Naive thymus-derived CD4-positive, alpha-beta T cell (primary cell): ENCODE results near the gene GSG1. TPM values are rescaled to one million over a fixed set of nuclear protein-coding genes. Genes with fewer than 3 reads are reported as not detected.

ENCODE experiments used
- ATAC-seq: fragments of 150-1000 bp; cut with Tn5 transposase; 2 replicates; pipeline ENCODE4 v1.10.0; 2021; ENCODE audit warnings: mild to moderate bottlenecking, moderate library complexity
- CTCF ChIA-PET: fragments of 350-600 bp; sonication (Branson Sonifier 250); formaldehyde crosslinking; loops from one replicate; lab custom pipeline; 2021; ENCODE audit warnings: antibody characterized with exemption; lab: Charles Lee
- POLR2A ChIA-PET: fragments of 350-600 bp; sonication (Branson Sonifier 250); formaldehyde crosslinking; loops from one replicate; lab custom pipeline; 2021; ENCODE audit warnings: antibody characterized with exemption, inconsistent platforms; lab: Charles Lee
- DNase-seq, 9 donors: peaks; one replicate each; pipeline versions ENCODE4 v3.0.0 to v3.0.0-alpha.2; 2020 to 2022; ENCODE audit warnings: mixed read lengths in 1 of 9
- H3K27ac ChIP-seq: one replicate; pipeline ENCODE4 v1.7.0; 2013; ENCODE audit warnings: mild to moderate bottlenecking, low read depth, low read length, moderate library complexity
- H3K27me3 ChIP-seq, 2 donors: one replicate each; pipeline ENCODE4 v1.7.0; 2013; ENCODE audit warnings: low read length in 2 of 2, mild to moderate bottlenecking in 2 of 2, moderate library complexity in 2 of 2; ENCODE audit not compliant: control insufficient read depth in 2 of 2, insufficient read depth in 2 of 2
- H3K36me3 ChIP-seq, 3 experiments: 1 replicate in 2 of 3; 2 replicates in 1 of 3; pipeline ENCODE4 v1.7.0; 2013; ENCODE audit warnings: low read length in 3 of 3, mild to moderate bottlenecking in 3 of 3, moderate library complexity in 1 of 3; ENCODE audit not compliant: insufficient read depth in 3 of 3, control insufficient read depth in 2 of 3
- H3K4me1 ChIP-seq, 2 donors: one replicate each; pipeline ENCODE4 v1.7.0; 2013; ENCODE audit warnings: low read length in 2 of 2, mild to moderate bottlenecking in 2 of 2, moderate library complexity in 1 of 2; ENCODE audit not compliant: control insufficient read depth in 2 of 2, insufficient read depth in 2 of 2
- H3K4me3 ChIP-seq: 2 replicates; pipeline ENCODE4 v1.7.0; 2013; ENCODE audit warnings: mild to moderate bottlenecking, low read length
- H3K9me3 ChIP-seq, 3 experiments: 1 replicate in 2 of 3; 2 replicates in 1 of 3; pipeline ENCODE4 v1.7.0; 2013; ENCODE audit warnings: low read length in 3 of 3; ENCODE audit not compliant: control insufficient read depth in 2 of 3
- H3K27ac Mint-ChIP-seq, 9 donors: one replicate each; pipeline ENCODE4 v1.8.0; 2020 to 2022; ENCODE audit warnings: mixed read lengths in 9 of 9, mild to moderate bottlenecking in 8 of 9, moderate library complexity in 5 of 9, inconsistent platforms in 2 of 9
- H3K27me3 Mint-ChIP-seq, 5 donors: one replicate each; pipeline ENCODE4 v1.8.0; 2021 to 2022; ENCODE audit warnings: mixed read lengths in 5 of 5, mild to moderate bottlenecking in 1 of 5
- H3K36me3 Mint-ChIP-seq, 5 donors: one replicate each; pipeline ENCODE4 v1.8.0; 2020 to 2022; ENCODE audit warnings: mixed read lengths in 5 of 5, mild to moderate bottlenecking in 3 of 5, inconsistent platforms in 1 of 5
- H3K4me1 Mint-ChIP-seq, 7 donors: one replicate each; pipeline ENCODE4 v1.8.0; 2020 to 2022; ENCODE audit warnings: mixed read lengths in 7 of 7, mild to moderate bottlenecking in 3 of 7, inconsistent platforms in 1 of 7
- H3K4me3 Mint-ChIP-seq, 10 donors: one replicate each; pipeline ENCODE4 v1.8.0; 2020 to 2022; ENCODE audit warnings: mild to moderate bottlenecking in 10 of 10, mixed read lengths in 10 of 10, moderate library complexity in 6 of 10, inconsistent platforms in 2 of 10
- H3K9me3 Mint-ChIP-seq, 11 donors: one replicate each; pipeline ENCODE4 v1.8.0; 2020 to 2022; ENCODE audit warnings: mixed read lengths in 11 of 11, mild to moderate bottlenecking in 4 of 11, inconsistent platforms in 1 of 11, moderate library complexity in 1 of 11
- intact Hi-C, 2 donors: fragments of 100-400 bp; cut with micrococcal nuclease; formaldehyde crosslinking; loops; one replicate each; pipeline ENCODE4 v1.15.1; 2023
- polyA plus RNA-seq, 2 donors: library from polyadenylated mRNA; unstranded; fragments of 300-500 nt; fragmentation: Illumina TruSeq; gene quantifications; one replicate each; pipeline ENCODE4 v1.2.3, GENCODE V29; 2021
- total RNA-seq, 6 experiments: library from RNA in 5 of 6; stranded (reverse) in 5 of 6; gene quantifications; 1 replicate in 5 of 6; 2 replicates in 1 of 6; pipeline ENCODE4 v1.2.3 and lab custom pipeline; 2021 to 2026

The GSG1 gene
- total RNA-seq: not detected
- polyA plus RNA-seq: not detected
- total RNA-seq (lab: John Stamatoyannopoulos, UW): not detected

- Histone ChIP-seq H3K9me3 (no peaks in the 10 kb centered on the region), H3K4me1 (peaks cover 6 to 26% of the 10 kb centered on the region in 2 donors), H3K27me3 (no peaks in the 10 kb centered on the region), H3K4me3 (no peak within 1 kb of the TSS), H3K27ac (peak within 1 kb of the TSS; percentile 92), H3K36me3 (no peaks in the 10 kb centered on the region)
- ChIA-PET CTCF (interaction anchor here (8.6 kb wide), 1 partner anchor 107 kb away, joined by 125 read pairs; no protein-coding TSS in a partner anchor), POLR2A (interaction anchor here (0.8 to 1.2 kb wide), 2 partner anchors 57 to 105 kb away, joined by 3 read pairs; no protein-coding TSS in a partner anchor)
- Mint-ChIP-seq H3K4me3 (peak within 1 kb of the TSS in 8 of 10 donors; percentile 0 to 85 (median 83)), H3K36me3 (peaks cover 0 to 2% (median 0%) of the 10 kb centered on the region in 5 donors), H3K27me3 (peaks cover 0 to 15% (median 0%) of the 10 kb centered on the region in 5 donors), H3K9me3 (peaks cover 0 to 4% (median 0%) of the 10 kb centered on the region in 11 donors), H3K4me1 (peaks cover 18 to 38% (median 35%) of the 10 kb centered on the region in 7 donors), H3K27ac (peak within 1 kb of the TSS; percentile 85 to 98 (median 94))
- DNase-seq (no peak), ATAC-seq (no peak)
- intact Hi-C loops: loop anchor here (5.0 to 10.0 kb wide), 10 partner anchors 39 to 1699 kb away; partner anchors contain the start of genes APOLD1 (in 1 of the 2), ATF7IP (in 1 of the 2), BORCS5 (in 1 of the 2) and C12orf60 (in 1 of the 2)
These were observed at the start of gene GSG1 for GRCh38 chr12:13103391-13104033. GSG1 (minus strand) TSS chr12:13103667; CDS start chr12:13103512, 155 bp downstream.

GRCh38 chr12:13153180-13153579, 49.7 kb upstream of the GSG1 start:
- DNase-seq: no peak
- Mint-ChIP-seq H3K4me1 (peaks cover 0 to 2% (median 0%) of the 10 kb centered on the region in 7 donors), H3K4me3 (no peak overlapping the region), H3K9me3 (peaks cover 0 to 4% (median 0%) of the 10 kb centered on the region in 11 donors), H3K27ac (no peak overlapping the region), H3K27me3 (peaks cover 0 to 41% (median 0%) of the 10 kb centered on the region in 5 donors), H3K36me3 (no peaks in the 10 kb centered on the region)
- CTCF ChIA-PET: no interaction called here
- no peaks in the 10 kb centered on the region for H3K4me1 ChIP-seq
- H3K27ac ChIP-seq: no peak overlapping the region
- H3K27me3 ChIP-seq: no peaks in the 10 kb centered on the region
- H3K36me3 ChIP-seq: no peaks in the 10 kb centered on the region
- ATAC-seq: no peak
- H3K9me3 ChIP-seq: no peaks in the 10 kb centered on the region
- intact Hi-C loops: no loop called here
- POLR2A ChIA-PET: no interaction called here
- no peak overlapping the region for H3K4me3 ChIP-seq

GRCh38 chr12:13152756-13153155, 49.3 kb upstream of the GSG1 start:
- intact Hi-C loops: no loop called here
- Mint-ChIP-seq H3K27ac (no peak overlapping the region), H3K4me3 (no peak overlapping the region), H3K27me3 (peaks cover 0 to 38% (median 0%) of the 10 kb centered on the region in 5 donors), H3K9me3 (peaks cover 0 to 4% (median 0%) of the 10 kb centered on the region in 11 donors), H3K4me1 (peaks cover 0 to 2% (median 0%) of the 10 kb centered on the region in 7 donors), H3K36me3 (no peaks in the 10 kb centered on the region)
- no peaks in the 10 kb centered on the region for H3K27me3 ChIP-seq
- H3K27ac ChIP-seq: no peak overlapping the region
- H3K36me3 ChIP-seq: no peaks in the 10 kb centered on the region
- H3K9me3 ChIP-seq: no peaks in the 10 kb centered on the region
- DNase-seq (no peak), ATAC-seq (no peak)
- no peaks in the 10 kb centered on the region for H3K4me1 ChIP-seq
- CTCF ChIA-PET: no interaction called here
- no peak overlapping the region for H3K4me3 ChIP-seq
- POLR2A ChIA-PET: no interaction called here

- Histone ChIP-seq H3K27ac (no peak overlapping the region), H3K27me3 (no peaks in the 10 kb centered on the region), H3K4me3 (no peak overlapping the region), H3K36me3 (no peaks in the 10 kb centered on the region), H3K9me3 (no peaks in the 10 kb centered on the region), H3K4me1 (no peaks in the 10 kb centered on the region)
- DNase-seq (no peak), ATAC-seq (no peak)
- no peak overlapping the region for H3K27ac Mint-ChIP-seq
- CTCF ChIA-PET: no interaction called here
- H3K36me3 Mint-ChIP-seq: no peaks in the 10 kb centered on the region
- H3K9me3 Mint-ChIP-seq: peaks cover 0 to 4% (median 0%) of the 10 kb centered on the region in 11 donors
- intact Hi-C loops: no loop called here
- peaks cover 0 to 36% (median 0%) of the 10 kb centered on the region in 5 donors for H3K27me3 Mint-ChIP-seq
- H3K4me3 Mint-ChIP-seq: no peak overlapping the region
- POLR2A ChIA-PET: no interaction called here
- peaks cover 0 to 2% (median 0%) of the 10 kb centered on the region in 7 donors for H3K4me1 Mint-ChIP-seq
These were observed 48.8 kb upstream of the GSG1 start for GRCh38 chr12:13152281-13152680.

- intact Hi-C loops: no loop called here
These were observed 45.9 kb upstream of the GSG1 start for GRCh38 chr12:13149411-13149810.

GRCh38 chr12:13148485-13148847, 45.0 kb upstream of the GSG1 start:
- Mint-ChIP-seq H3K4me1 (peaks cover 17 to 26% (median 20%) of the 10 kb centered on the region in 7 donors), H3K27ac (no peak overlapping the region), H3K36me3 (no peaks in the 10 kb centered on the region), H3K4me3 (no peak overlapping the region), H3K27me3 (peaks cover 0 to 21% (median 0%) of the 10 kb centered on the region in 5 donors), H3K9me3 (peaks cover 0 to 4% (median 0%) of the 10 kb centered on the region in 11 donors)
- ChIA-PET CTCF (no interaction called here), POLR2A (interaction anchor here (0.6 kb wide), 1 partner anchor 25 kb away, joined by 3 read pairs; no protein-coding TSS in a partner anchor)
- H3K4me1 ChIP-seq: peaks cover 6 to 14% of the 10 kb centered on the region in 2 donors
- no peaks in the 10 kb centered on the region for H3K27me3 ChIP-seq
- H3K27ac ChIP-seq: no peak overlapping the region
- DNase-seq: no peak
- H3K4me3 ChIP-seq: no peak overlapping the region
- ATAC-seq: no peak
- intact Hi-C loops: no loop called here
- no peaks in the 10 kb centered on the region for H3K36me3 ChIP-seq
- H3K9me3 ChIP-seq: no peaks in the 10 kb centered on the region

More at GRCh38 chr12:13149411-13149810, 45.9 kb upstream of the GSG1 start:
- H3K27ac ChIP-seq: no peak overlapping the region
- H3K9me3 ChIP-seq: no peaks in the 10 kb centered on the region
- Mint-ChIP-seq H3K4me1 (peaks cover 9 to 17% (median 11%) of the 10 kb centered on the region in 7 donors), H3K27ac (no peak overlapping the region), H3K4me3 (no peak overlapping the region), H3K27me3 (peaks cover 0 to 24% (median 0%) of the 10 kb centered on the region in 5 donors), H3K36me3 (no peaks in the 10 kb centered on the region), H3K9me3 (peaks cover 0 to 4% (median 0%) of the 10 kb centered on the region in 11 donors)
- DNase-seq (no peak), ATAC-seq (no peak)
- H3K4me3 ChIP-seq: no peak overlapping the region
- H3K27me3 ChIP-seq: no peaks in the 10 kb centered on the region
- peaks cover 0 to 8% of the 10 kb centered on the region in 2 donors for H3K4me1 ChIP-seq
- no peaks in the 10 kb centered on the region for H3K36me3 ChIP-seq
- ChIA-PET CTCF (no interaction called here), POLR2A (no interaction called here)
